ENCODE measurements around the gene CCL4.

DNA sequence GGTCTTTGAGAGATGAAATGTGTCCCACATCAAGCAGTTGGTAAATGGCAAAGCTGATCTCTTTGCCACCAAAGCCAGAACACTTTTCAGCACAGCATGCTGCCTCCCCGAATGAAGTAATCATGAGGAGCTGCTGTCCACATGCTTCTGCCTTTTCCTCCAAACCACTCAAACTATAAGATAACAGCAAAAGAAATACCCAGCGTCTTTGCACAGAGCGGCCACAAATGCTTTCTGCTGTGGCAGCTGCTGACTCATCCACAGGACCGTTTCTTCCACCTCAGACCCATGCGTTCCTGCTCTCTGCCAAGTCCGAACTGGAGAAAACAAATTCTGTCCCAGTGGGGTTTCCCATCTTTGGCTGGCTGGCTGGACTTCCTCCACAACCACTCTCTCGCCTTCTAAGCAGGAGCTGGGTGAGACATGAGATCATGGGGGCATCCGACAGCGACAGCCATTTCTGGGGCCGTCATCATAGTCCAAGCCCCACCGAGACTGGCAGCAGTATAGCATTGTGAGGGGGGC is 45.7 kb downstream of the CCL4 start:
- TF ChIP-seq, protein P1, sequence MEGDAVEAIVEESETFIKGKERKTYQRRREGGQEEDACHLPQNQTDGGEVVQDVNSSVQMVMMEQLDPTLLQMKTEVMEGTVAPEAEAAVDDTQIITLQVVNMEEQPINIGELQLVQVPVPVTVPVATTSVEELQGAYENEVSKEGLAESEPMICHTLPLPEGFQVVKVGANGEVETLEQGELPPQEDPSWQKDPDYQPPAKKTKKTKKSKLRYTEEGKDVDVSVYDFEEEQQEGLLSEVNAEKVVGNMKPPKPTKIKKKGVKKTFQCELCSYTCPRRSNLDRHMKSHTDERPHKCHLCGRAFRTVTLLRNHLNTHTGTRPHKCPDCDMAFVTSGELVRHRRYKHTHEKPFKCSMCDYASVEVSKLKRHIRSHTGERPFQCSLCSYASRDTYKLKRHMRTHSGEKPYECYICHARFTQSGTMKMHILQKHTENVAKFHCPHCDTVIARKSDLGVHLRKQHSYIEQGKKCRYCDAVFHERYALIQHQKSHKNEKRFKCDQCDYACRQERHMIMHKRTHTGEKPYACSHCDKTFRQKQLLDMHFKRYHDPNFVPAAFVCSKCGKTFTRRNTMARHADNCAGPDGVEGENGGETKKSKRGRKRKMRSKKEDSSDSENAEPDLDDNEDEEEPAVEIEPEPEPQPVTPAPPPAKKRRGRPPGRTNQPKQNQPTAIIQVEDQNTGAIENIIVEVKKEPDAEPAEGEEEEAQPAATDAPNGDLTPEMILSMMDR (IDR thresholded peaks at IDR 0.05): no peak
- no peak for TF ChIP-seq POLR2AphosphoS5 (IDR thresholded peaks at IDR 0.05)
- no peak for TF ChIP-seq EP300 (IDR thresholded peaks at IDR 0.05)
